ENCODE measurements around the gene SLC9A3.

Gene SLC9A3

GRCh38 chr5:526456-527088 lies 2.3 kb upstream of the SLC9A3 start:
- DNase-seq (ENCODE audit: low read depth), result no peak
- TF ChIP-seq CTCF (IDR thresholded peaks at IDR 0.05; ENCODE audit: low read depth, low read length, missing control alignments), result no peak
- in situ Hi-C loops (cut with HindIII; ENCODE audit: low sequenced_read_pairs), result no loop called here
- no peak overlapping the region for H3K4me3 ChIP-seq (ENCODE audit: low read depth, low read length)

- in situ Hi-C loops (cut with HindIII; ENCODE audit: low sequenced_read_pairs), result no loop called here
- TF ChIP-seq CTCF (IDR thresholded peaks at IDR 0.05; ENCODE audit: low read depth, low read length, missing control alignments), result no peak
- H3K4me3 ChIP-seq (ENCODE audit: low read depth, low read length), result no peak overlapping the region
- no peak for DNase-seq (ENCODE audit: low read depth)
These were observed 1.7 kb upstream of the SLC9A3 start for GRCh38 chr5:525916-526315.

- H3K4me3 ChIP-seq (ENCODE audit: low read depth, low read length), result no peak overlapping the region
- in situ Hi-C loops (cut with HindIII; ENCODE audit: low sequenced_read_pairs), result loop anchor here (25.0 kb wide), 1 partner anchor 87 kb away; the partner anchor contains the start of gene CEP72
- DNase-seq (ENCODE audit: low read depth), result no peak
- TF ChIP-seq CTCF (IDR thresholded peaks at IDR 0.05; ENCODE audit: low read depth, low read length, missing control alignments), result no peak
These were observed 918 bp upstream of the SLC9A3 start for GRCh38 chr5:524973-525761.

- in situ Hi-C loops (cut with HindIII; ENCODE audit: low sequenced_read_pairs), result loop anchor here (25.0 kb wide), 1 partner anchor 89 kb away; the partner anchor contains the start of gene CEP72
- H3K4me3 ChIP-seq (ENCODE audit: low read depth, low read length), result no peak overlapping the region
- DNase-seq (ENCODE audit: low read depth), result no peak
- TF ChIP-seq CTCF (IDR thresholded peaks at IDR 0.05; ENCODE audit: low read depth, low read length, missing control alignments), result no peak
These were observed 617 bp downstream of the SLC9A3 start for GRCh38 chr5:523441-524222.

GRCh38 chr5:522899-523440 lies 1.3 kb downstream of the SLC9A3 start:
- TF ChIP-seq CTCF (IDR thresholded peaks at IDR 0.05; ENCODE audit: low read depth, low read length, missing control alignments), result no peak
- in situ Hi-C loops (cut with HindIII; ENCODE audit: low sequenced_read_pairs), result loop anchor here (25.0 kb wide), 1 partner anchor 89 kb away; the partner anchor contains the start of gene CEP72
- H3K4me3 ChIP-seq (ENCODE audit: low read depth, low read length), result no peak overlapping the region
- no peak for DNase-seq (ENCODE audit: low read depth)

GRCh38 chr5:522116-522515 lies 2.1 kb downstream of the SLC9A3 start:
- no peak overlapping the region for H3K4me3 ChIP-seq (ENCODE audit: low read depth, low read length)
- TF ChIP-seq CTCF (IDR thresholded peaks at IDR 0.05; ENCODE audit: low read depth, low read length, missing control alignments), result no peak
- DNase-seq (ENCODE audit: low read depth), result no peak
- in situ Hi-C loops (cut with HindIII; ENCODE audit: low sequenced_read_pairs), result loop anchor here (25.0 kb wide), 1 partner anchor 90 kb away; the partner anchor contains the start of gene CEP72

All from astrocyte of the cerebellum (primary cell).